NCI-H345 (cell line): Measurements from ENCODE around the gene LIPH.
"Not testable (repeated sequence)": the region's sequence is repeated elsewhere in the genome, so short reads cannot be mapped to it uniquely, and the experiment has no call there.

ENCODE experiments used
- DNase-seq: peaks from one replicate; lab custom pipeline; 2025; lab: John Stamatoyannopoulos, UW

Gene LIPH

GRCh38 chr3:185552358-185552877 is at the start of gene LIPH:
Gene LIPH, minus strand, starts transcription at chr3:185552588. Its CDS starts 117 bp downstream, at chr3:185552471.
- no peak for DNase-seq

DNA sequence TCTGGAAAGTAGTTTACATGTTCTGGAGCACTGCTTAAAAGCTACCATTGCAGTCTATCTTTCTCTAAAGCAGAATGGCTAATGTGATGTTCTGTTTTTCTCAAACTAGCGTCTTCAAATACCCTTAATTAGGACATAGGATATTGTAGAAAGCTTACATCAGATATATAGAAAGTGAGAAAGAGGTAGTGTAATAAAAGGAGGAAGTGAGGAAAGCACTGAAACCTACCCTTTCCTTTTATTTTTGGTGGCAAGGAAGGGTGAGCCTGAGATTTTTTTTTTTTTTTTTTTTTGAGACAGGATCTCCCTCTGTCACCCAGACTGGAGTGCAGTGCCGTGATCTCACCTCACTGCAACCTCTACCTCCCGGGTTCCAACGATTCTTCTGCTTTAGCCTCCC is 43.1 kb upstream of the LIPH start:
- DNase-seq: no peak

DNA sequence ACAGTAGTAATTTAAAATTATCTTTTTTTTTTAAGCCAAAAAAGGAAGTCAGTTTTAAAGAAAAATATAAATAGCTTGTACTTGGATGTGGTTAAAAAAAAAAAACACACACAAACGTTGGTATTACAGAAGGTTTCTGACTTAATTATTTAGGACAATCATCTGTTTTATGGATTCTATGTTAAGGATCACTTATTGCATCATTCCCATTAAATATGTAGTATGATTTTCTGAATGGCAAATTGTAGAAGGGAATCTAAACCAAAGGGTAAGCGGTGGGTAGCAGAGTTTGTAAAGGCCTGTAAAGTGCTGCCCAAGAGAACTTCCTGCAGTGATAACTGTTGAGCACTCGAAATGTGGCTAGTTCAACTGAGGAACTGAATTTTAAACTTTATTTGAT is 41.7 kb upstream of the LIPH start:
- no peak for DNase-seq

DNA sequence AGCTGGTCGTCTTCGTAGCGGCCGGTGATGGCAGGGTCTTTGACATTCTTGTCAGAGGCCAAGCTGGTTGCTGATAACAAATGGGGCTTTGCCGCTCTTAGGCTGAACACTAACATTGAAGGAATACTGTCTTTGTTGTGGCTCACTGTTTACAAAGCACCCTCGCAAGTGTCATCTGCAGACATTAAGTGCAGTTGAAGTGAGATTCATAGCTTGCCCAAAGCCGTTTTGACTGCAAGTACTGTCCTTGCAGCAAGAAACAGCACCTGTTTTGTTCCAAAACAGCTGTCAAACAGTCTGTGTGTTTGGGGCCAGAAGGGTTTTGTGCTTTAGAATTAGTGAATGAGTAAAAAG is 34.3 kb upstream of the LIPH start:
- DNase-seq: peak; percentile 76

DNA sequence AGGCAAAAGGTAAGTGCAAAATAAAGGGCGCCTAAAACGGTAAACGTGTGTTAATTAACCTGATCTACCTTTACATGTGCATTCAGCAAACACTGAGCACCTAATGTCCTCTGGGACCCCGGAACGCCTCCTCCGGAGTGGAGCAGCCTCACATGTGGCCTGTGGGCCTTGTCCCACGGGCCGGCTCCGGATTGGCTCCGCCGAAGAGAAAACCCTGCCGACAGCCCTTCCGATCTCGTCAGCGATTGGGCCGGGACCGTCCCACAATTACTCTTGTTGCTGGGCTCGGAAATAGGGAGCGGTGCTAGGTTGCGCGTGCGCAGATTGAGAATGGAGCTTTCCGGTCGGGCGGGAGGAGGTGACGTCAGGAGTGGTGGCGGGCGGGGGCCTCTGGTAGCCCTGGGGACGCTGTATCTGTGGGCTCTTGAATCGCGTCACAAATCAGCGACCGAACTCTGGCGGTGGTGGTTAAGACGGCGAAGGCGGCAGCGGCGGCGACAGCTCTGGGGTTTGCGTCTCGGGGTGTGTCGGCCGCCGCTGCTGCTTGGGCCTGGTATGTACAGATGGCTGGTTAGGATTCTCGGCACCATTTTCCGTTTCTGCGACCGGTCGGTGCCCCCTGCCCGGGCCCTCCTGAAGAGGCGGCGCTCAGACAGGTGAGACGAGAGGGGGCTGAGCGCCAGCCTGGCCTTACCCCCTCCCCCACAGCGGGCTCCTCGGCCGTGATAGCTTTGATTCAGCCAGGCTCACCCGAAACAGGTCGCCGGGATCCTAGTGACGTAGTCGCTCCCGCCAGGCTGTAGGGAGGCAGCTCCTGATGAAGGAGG is 33.7 kb upstream of the LIPH start, which contains the start of gene SENP2:
Gene SENP2, plus strand, starts transcription at position 437 of the 827 bp plus-strand sequence. Its CDS starts 119 bp downstream, at position 556.
- peak; percentile 100 for DNase-seq

DNA sequence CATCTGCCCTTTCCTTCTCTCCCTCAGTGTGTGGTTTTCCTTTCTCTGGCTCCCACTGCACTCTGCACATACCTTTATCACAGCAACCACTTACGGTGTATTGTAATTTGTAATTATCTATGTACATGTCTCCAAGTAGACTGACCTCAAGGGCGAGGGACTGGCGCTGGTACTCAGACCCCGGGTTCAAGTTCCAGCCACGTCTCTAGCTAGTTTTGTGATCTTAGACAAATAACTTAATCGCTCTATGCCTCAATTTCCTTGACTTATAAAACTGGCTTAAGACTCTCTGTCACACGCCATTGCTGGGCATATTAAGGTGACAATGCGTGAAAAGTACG is 33.1 kb upstream of the LIPH start:
- no peak for DNase-seq

- DNase-seq: no peak
Observed at GRCh38 chr3:185584686-185585085, 32.3 kb upstream of the LIPH start.

GRCh38 chr3:185583925-185584324 is 31.5 kb upstream of the LIPH start:
- no peak for DNase-seq

DNA sequence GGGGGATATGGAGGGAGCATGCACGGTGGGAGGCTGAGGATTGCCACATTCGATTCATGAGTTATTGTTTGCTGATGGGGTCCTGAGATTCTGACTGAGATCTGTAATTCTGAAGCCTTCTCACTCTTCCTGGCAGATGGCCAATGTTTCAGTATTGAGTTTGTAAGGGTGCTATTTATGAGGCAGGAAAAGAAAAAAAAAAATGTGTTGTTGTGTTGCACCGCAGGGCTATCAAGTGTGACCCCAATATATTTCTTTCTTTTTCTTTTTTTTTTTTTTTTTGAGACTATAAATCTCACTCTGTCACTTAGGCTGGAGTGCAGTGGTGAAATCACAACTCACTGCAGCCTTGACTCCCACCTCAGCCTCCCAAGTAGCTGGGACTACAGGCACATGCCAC is 30.5 kb upstream of the LIPH start:
- DNase-seq: no peak

- no peak for DNase-seq
Observed at GRCh38 chr3:185582236-185582635, 29.8 kb upstream of the LIPH start.

DNA sequence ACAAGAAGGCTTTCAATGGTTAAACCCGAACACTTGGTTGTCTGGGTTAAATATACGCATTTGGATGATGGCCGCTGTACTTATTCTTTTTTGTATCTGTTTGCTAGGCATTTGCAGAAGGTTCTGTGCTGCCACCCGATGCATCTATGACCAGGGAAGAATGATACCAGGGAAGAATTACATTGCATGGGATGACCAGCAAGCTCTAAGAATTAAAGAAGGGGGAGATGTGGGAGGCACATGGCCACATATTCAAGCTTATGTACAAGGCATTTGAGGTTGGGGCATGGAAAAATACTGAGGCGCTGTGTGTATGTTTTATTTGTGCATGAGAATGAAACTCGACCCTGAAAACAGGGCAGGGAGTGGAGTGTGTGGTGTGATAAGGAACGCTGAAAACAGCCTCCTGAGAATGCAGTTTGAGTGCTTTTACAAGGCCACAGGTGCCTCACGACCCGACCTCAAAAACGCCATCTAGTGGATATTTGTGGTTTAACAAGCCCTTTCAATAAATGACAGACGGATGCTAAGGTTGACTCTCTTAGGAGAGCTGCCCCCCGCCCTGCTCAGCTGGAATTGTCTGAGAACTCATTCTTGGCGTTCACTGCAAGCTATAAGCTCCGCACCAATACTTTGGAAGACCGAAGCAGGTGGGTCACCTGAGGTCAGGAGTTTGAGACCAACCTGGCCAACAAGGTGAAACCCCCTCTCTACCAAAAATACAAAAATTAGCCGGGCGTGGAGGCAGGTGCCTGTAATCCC is 22.9 kb upstream of the LIPH start:
- peak; percentile 84 for DNase-seq

GRCh38 chr3:185572183-185572582 is 19.8 kb upstream of the LIPH start:
- DNase-seq: no peak

GRCh38 chr3:185561958-185562357 is 9.6 kb upstream of the LIPH start:
- DNase-seq: no peak

DNA sequence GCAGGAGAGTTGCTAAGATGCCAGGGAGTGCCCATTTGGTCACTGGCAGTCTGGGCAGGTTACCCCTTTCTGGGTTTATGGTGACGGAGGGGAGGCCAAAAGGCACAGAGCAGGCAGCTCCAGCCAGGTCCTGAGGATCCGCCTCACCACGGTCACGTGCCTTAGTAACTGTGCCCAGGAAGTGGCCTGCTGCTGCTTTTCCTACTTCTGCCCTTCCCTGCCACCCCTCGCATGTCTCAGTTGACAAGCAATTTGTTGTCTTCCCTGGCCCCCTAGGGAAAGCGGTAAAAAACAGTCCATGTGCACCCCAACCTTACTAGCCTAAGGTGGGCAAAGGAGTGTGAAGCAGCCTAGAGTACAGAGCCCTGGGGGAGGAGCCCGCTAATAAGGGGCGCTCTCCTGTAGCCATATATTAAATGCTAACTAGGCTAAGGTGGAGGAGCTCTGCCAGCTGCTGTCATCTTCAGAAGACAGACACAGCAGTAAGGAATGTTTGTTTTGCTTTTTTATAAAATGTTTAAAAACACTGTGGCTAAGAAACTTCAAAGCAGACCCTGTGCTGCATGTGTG is 9.1 kb upstream of the LIPH start:
- DNase-seq: no peak

DNA sequence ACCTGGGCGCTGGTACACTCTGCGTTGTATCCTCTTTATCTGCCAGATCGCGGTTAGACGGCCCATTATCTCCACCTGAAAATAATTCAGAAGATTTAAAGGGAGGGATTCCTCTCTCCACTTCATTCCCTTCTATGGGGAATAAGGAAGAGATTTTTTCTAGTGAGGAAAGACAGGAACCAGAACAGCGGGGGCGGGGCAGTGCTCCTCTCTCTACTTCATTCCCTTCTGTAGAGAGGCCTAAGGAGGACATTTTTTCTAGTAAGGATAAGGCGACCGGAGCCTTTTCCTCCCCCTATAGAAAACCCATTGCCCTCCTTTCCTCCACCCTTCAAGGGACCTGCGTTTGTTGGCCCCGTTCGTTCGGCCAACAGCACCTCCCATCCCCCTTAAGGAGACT is 8.3 kb upstream of the LIPH start:
- DNase-seq: no peak

GRCh38 chr3:185559706-185560090 is 7.3 kb upstream of the LIPH start:
- no peak for DNase-seq

DNA sequence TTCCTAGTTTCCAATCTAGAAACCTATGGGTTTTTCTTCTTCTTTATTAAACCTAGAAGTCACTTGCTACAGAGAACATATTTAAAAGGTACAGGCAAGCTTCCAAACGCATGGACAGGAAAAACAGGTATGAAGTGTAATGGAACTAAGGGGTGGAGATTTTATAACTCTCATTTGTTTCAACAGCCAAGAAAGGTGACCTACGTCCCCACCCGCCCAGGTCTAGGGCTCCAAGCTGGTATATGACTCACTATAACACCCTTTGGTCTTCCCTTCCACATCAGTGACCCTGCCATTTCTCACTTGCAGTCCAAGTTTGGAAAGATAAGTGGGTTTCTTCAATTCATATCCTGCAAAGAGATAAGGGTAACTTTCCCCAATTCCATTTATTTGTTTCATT is 6.0 kb upstream of the LIPH start:
- DNase-seq: no peak

- not testable (repeated sequence) for DNase-seq
Observed at GRCh38 chr3:185556640-185557039, 4.3 kb upstream of the LIPH start.

- no peak for DNase-seq
Observed at GRCh38 chr3:185555860-185556347, 3.5 kb upstream of the LIPH start.

GRCh38 chr3:185555101-185555501 is 2.7 kb upstream of the LIPH start:
- no peak for DNase-seq

- DNase-seq: no peak
Observed at GRCh38 chr3:185549651-185550111, 2.7 kb downstream of the LIPH start.

GRCh38 chr3:185549122-185549521 is 3.3 kb downstream of the LIPH start:
- DNase-seq: no peak

- DNase-seq: no peak
Observed at GRCh38 chr3:185540695-185541094, 11.7 kb downstream of the LIPH start.
